ENCODE measurements around the gene DGCR8.
A peak's percentile ranks its signal among the peaks of the same experiment; 100 is the strongest.

DGCR8 gene

DNA sequence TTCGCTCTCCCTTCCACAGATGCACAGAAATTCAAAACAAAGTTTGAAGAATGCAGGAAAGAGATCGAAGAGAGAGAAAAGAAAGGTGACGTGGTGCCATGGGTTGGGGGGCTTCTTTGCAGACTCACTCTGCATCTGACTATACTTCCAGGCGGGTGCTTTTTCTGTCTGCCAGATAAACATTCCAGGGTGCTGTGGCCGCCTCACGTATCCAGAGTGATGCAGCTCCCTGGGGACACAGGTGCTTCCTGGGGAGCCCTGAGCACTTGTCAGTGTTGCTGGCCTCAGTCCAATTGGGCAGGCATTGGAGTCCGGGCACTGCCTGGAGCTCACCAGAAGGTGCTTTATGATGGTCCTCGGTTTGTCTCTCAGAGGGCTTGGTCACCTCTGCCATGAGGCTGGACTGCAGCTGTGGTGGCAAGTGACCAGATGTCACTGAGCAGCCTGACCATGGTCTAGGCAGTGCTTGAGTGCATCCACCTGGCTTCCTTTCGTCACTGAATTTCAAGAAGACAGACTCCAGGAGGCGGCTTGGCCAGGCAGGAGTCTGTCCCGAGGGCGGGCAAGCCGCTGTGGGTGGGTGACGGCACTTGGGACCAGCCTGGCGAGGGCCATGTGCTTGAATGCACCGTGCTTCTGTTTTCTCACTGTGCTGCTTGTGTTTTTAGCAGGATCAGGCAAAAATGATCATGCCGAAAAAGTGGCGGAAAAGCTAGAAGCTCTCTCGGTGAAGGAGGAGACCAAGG, 46.4 kb downstream of the DGCR8 start:
- no peak for DNase-seq

DNA sequence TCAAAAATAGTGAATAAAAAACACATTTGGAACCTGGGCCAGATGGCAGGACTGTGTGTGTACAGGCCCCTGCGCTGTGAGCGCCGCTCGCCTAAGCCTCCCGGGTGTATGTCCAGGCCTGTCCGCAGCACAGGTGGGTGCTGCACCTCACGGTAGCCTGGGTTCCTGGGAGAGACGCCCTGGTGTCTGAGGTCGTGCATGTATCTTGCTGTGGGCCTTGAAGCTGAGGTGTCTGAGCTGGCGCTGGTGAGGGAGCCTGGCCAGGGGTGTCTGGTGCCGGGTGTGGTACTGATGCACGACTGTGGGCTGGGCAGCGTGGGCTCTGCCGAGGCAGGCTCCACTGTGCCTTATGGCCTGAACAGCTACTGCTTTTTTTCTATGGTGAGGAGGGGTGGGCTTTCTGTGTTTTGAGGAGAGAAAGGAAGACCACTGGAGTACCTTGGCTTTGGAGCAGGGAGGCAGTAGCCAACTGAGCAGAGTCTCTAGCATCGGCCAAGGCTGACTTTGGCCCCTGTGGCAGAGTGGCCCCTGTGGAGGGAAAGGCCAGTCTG, 47.4 kb downstream of the DGCR8 start:
- no peak for DNase-seq

DNA sequence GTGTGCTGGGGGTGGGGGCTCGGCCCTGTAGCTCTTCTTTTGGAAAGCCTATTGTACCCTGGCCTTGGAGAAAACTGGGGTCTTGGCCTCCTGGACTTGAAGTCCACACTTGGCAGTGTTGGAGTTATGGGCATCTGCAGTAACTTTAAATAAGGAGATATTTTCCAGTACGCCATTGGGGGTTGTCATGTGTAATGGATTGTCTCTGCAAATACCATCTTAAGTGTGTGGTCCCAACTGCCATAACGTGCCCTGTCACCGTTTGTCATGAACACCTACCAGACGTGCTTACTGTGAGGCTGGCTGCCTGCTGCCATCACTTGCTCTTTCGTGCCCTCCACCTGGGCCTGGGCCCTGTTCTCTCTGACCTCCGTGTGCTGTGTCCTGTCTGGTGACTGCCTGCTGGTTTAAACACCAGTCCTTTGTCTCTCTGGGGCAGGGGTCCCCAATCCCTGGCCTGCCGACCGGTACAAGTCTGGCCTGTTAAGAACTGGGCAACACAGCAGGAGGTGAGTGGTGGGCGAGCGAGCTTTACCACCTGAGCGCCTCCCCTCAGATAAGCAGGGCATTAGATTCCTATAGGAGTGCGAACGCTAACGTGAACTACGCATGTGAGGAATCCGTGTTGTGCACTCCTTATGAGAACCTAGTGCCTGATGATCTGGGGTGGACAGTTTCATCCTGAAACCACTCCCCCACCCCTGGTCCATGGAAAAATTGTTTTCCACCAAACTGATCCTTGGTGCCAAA, 48.0 kb downstream of the DGCR8 start:
- no peak for DNase-seq

DNA sequence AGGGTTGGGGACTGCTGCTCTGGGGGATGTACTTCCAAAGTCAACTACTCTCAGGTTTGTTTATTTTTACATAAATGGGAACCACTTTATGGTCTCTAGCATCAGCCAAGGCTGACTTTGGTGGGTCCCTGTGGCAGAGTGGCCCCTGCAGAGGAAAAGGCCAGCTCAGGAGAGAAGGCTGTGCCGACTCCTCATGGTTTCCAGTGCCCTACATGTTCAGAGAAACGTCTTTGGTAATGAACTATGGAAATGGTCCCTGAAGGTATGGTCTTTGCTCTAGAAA, 48.5 kb downstream of the DGCR8 start:
- no peak for DNase-seq

DNA sequence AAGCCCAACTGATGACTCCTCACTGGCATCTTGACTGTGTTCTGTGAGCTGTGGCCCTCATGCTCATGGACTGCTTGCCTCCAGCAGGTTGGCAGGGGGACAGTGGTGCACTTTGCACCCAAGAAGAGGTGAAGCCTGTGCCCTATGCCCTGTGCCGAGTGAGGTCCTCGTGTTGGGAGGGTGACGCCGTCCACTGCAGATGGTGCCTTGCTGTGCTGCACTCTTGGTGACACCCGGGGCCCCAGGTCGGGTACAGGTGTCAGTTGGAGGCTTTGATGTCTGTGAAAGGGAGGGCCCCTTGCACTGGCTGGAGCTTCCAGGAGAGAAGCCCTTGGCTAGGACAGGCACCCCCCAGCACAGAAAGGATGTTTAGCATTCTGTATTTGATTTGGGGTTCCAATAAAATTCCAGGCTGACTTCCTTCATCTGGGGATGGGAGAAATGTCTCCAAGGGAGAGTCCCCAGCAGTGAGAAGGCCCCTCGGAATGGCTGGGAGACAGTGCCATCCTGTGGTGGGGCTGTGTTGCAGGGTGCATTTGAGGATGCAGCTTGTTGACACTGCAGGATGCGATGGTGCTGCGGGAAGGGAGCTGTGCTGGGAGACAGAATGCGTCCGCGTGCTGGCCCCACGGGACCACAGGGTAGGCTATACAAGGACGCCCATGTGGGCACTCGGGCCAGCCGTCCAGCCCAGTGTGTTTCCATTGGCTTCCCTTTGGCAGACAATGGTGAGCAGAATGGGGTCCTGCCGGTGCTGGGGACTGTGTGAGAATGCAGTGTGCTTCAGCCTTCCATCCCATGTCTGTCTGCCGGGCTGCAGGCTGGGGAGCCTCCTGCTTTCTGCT, 49.1 kb downstream of the DGCR8 start:
- peak in 1 of 2 experiments; percentile 7 for DNase-seq

DNA sequence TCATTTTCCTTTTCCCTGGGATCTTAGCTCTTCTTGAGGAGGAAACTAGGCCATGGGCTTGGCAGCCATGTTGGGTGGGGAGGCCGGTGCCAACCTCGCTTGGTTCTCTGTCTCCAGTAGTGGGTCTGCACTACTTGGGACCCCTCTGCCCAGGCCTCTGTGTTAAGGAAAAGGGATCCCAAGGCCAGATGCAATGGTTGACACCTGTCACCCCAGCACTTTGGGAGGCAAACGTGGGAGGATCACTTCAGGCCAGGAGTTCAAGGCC, 49.6 kb downstream of the DGCR8 start:
- DNase-seq, result no peak

DNA sequence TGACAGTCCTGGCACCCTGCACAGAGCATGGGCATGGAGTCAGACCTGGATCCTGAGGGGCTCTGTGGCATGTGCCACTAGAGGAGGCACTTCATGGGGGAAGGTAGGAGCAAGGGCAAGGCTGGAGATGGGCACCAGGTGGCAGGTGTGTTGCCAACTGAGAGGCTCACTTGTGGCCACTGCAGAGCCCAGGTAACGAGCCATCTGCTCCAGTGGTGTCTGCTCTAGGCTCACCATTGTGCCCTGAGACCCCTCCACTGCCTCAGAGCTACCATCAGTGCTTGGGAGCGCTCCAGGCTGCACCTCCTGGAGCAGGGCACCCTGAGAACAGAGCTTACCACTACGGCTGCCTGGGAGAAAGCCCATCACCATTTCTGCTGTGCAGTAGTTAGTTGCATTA, 50.3 kb downstream of the DGCR8 start:
- DNase-seq, result no peak

DNA sequence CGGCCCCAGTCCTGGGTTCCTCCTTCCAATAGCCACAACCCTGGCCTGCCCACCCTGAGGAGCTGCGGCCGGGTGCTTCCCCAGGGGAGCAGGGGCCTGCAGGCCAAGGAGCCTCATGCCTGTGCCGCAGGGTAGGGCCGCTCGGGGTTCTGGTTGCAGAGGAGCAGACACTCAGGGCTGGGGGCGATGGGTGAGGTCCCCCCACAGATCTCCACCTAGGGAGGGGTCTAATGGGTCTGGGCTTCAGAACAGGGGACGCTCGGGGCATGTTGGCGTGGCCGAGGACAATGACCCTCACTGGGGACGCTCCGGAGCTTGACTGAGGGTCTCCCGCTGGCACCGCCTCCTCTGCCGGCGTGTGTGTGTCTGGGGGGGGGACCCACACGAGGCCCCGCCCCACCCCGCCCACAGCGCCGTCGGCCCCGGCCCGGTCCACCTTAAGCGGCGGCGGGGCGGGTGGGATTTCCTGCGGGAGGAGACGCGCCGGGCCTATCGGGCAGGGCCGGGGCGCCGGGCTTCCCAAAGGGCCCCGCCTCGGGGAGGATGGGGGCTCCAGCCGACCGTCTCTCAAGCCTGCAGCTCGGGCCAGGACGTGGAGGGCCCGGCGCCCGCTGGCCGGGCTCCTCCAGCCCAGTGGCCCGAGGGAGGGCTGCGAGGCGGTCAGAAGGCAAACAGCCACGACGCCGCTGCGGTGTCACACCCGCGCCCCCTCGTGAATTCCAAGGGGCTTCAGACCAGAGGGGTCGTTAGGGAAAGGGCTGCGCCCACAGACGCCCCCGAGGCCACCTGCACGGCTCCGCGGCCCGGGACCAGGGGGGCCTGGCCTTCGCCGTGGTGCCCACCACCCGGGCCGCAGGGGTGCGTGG, 50.9 kb downstream of the DGCR8 start:
- DNase-seq, result no peak

DNA sequence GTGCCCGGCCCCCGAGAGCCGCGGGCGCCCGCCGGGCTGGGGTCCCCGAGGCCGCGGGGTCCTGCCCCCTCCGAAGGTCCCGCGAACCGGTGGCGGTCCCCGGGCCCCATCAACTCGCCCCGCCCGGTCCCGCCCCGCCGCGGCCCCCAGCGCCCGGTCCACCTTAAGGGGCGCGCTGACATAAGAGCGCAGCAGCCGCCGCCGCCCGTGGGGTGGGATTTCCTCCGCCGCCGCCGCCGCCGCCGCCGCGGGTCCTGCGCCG, 51.5 kb downstream of the DGCR8 start, which contains the start of gene ZDHHC8:
TSS of gene ZDHHC8 (plus strand) at position 208 of the 262 bp plus-strand sequence. CDS start 144 bp downstream, outside the sequence.
- DNase-seq, result no peak

DNA sequence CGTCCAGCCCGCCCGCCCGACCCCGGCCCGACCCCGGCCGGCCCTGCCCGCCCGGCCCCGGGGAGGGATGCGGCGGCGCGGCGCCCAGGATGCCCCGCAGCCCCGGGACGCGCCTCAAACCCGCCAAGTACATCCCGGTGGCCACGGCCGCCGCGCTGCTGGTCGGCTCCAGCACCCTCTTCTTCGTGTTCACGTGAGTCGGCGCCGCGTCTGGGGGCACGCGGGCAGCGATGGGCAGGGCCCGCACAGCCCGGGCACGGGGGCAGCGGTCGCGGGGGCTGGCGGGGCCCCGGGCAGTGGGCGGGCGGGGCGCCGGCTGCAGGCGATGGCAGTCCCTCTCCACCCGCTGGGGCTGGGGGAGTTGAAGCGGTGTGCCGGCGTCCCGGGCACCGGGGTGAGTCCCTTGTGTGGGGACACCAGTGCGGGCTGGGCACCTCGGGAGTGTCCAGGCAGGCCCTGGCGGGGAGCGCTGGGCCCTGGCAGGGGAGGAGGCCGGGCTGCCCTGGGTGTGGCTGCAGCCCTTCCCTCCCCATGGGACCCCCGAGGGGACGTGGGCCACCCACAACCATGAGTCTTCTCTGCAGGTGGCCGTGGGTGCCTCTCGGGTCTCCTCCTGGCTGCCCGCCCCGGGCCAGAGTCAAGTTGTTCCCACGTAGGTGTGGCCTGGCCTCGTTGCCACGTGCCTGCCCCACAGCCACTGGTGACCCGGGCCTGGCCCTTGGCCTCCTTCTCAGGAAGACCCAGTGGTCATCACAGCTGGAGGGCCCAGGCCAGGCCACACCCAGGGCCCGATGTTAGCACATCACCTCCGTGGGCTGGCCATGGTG, 52.0 kb downstream of the DGCR8 start:
- no peak for DNase-seq

DNA sequence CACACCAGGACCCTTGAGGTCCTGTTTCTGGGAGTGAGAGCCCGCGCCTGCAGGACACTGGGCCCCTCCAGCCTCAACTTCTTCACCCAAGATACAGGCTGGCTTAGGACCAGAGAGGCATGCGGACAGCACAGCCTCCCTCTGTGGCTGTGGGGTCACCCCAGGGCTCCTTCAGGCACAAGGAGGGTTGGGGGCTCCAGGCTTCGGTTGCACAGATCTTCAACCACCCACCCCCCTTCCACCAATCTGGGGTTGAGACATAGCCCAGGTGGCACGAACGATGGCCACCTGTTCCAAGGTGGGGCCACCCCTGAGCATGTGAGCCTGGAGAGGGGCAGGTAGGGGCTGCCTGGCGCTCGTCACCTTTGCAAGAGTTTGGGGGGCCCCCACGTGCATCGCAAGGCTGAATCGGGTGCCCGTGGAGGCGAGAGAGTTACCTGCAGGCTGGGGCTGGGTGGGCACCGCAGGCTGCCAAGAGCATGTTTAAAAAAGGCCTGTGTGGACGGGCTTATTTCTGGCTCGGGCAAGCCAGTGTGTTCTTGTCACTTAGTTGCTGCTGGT, 52.7 kb downstream of the DGCR8 start:
- DNase-seq, result no peak

DNA sequence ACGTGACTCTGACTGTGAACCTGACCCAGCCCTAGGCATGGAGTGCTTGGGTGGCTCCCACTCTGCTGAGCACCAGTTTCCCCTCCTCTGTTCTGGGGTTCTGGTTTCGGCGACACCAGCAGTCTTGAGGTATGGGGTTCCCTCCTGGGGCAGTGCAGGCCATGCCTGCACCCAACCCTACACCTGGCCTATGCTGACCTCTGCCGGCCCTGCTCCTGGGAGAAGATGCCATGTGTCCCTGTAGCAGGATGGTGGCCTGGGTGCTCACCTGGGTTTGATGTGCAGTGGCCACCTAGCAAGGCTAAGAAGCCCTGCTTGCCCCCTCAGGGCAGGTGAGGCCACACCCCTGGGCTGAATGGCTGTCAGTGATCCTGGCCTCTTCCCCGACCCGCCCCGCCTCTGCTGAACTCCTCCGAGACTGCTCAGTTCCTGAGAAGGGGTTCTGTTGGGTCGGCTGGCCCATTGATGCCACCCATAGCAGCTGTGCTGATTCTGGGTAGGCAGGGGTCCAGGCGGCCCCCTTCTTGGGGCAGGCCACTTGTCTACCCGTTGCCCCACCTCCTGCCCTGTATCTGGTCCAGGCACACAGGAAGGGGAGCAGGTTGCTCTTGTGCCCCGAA, 54.0 kb downstream of the DGCR8 start:
- DNase-seq, result no peak

DNA sequence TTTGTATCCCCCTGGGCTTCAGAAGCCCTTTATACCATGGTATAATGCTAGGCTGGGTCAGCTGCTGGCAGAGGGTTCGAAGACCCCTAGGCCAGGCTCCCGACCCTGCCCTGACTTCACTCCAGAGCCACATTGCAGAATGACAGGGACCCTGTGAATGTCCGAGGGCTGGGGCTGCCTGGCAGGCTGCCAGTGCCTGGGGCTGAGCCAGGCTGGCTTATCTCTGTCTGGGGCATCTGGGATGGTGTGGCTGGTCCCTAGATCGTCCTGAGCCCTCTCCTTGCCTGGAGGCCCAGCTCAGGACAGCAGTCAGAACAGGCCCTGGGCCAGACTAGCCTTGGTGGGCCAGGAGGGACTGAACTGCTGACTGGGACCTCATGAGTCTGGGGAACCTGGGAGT, 55.2 kb downstream of the DGCR8 start:
- DNase-seq, result no peak

DNA sequence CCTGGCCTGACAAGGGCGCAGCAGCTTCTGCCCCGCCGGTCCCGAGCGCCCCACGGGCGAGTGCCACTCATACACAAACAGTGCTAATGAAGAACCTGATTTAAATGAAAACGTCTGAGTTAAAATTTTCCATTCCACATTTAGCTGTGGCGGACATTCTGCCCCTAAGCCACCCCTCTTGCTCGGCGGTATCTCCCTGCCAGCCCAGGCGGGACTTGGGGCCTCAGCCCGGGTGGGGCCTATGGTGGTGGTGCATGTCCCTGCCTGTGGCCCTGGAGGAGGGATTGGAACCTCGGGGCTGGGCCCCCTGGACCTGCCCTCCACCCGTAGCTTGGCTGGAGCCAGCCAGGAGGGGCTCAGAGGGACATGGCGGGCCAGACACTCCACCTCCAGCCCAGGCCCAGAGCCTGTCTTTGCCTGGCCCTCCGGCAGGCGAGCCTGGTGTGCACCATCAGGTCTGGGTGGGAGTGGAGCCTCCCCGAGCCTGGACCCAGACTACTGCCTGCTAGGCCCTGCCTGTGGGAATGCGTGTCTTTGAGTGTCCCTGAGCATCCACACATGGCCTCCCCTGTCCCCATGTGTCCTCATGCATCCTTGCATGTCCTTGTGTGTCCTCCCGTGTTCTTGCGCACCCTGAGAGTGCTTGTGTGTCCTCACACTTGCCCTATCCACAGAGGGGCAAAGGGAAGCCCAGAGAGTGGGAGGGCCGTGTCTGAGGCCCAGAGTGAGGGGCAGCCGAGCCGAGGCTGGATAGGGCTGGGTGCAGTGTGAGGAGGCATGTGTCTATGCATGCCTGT, 56.0 kb downstream of the DGCR8 start:
- DNase-seq, result no peak

DNA sequence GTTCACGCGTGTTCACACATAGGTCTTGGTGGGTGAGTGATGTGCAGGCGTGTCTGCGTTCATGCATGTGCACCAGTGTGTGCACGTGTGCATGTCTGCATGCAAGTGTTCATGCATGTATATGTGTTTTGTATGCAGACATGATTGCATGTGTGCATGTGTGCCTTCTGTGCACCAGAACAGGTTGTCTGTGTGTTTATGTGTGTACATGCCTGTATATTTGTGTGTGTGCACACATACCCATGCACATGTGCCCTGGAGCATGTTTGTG, 56.5 kb downstream of the DGCR8 start:
- DNase-seq, result no peak

DNA sequence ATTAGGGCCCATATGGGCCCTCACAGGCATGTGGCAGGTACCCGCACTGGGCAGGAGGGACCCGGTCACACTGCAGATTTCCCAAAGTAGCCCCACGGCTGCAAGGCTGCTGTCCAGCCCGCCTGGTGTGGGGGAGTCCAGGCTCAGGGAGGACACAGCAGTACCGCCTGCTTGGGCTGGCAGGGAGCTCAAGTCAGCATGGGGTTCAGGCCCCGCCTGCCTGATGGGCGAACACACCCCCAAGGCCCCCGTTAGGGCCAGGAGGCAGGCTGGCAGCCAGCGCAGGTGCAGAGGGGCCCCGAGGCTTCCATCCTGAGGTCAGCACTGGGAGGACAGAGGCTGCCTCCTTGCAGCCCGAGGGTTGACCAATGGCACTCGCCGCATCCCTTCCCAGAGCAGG, 57.1 kb downstream of the DGCR8 start:
- no peak for DNase-seq

DNA sequence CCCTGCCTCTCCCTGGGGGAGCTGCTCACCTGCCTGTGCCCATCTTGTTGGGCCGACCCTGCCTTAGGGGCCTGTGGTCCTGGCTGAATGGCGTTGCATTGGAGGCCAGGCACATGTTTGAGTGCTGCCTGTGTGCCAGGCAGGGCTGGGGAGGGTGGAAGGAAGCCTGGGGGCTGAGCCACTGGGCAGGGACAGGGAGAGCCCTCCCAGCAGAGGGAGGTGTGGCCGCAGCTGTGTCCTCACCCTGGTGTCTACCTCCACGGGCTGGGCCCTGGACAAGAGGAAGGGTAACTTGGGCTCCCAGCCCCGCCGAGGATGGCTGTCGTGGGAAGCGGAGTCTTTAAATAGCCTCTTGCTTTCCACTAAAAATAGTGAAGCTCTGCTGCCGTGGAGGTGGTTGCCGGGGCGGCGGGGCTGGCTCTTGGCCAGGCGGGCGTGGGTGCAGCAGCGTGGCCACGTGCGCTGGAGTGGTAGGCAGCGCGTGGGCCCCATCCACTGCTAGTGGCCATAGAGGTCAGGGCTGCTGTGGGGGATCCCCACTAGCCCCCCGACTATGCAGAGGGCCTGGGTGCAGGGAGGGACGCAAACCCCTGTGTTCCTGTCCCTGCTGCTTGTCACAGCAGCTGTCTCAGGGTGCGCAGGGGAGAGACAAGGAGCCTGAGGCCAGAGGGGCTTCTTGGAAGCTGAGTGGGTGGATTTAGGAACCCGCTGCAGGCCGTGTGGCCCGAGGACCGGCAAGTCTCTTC, 57.8 kb downstream of the DGCR8 start:
- no peak for DNase-seq

DNA sequence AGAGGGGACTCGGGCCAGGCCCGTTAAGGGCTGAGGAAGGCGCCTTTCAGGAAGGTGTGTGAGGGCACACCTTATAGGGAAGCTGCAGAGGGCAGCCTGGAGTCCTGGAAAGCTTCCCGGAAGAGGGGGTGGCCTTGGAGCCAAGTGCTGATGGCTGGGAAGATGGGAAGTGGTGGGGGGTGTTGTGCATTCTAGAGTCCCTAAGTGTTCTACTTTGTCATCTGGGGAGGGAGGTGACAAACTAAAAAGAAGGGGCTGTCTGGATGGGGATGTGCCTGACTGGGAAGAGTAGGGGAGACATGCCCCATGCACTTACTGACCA, 58.3 kb downstream of the DGCR8 start:
- DNase-seq, result no peak

DNA sequence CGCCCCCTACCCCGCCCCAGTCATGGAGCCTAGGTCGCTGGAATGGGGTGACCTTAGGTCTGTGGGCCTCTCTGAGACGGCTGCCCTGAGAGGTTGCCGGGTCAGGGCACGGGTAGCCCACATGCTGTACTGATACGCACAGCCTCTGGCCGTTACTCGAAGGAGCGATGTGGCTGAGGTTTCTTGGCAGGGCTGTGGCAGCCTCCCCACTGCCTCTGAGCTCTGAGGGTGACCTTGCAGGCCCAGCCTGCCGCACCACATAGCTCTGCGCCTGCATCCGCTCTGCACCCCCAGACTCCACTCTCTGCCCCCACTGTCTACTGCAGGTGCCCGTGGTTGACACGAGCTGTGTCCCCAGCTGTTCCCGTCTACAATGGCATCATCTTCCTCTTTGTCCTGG, 58.8 kb downstream of the DGCR8 start:
- DNase-seq, result no peak
